ENCODE results near the gene ABR. TPM values are rescaled to one million over a fixed set of nuclear protein-coding genes. Genes with fewer than 3 reads are reported as not detected.

ABR gene
- total and polyA plus RNA-seq, 2 of the 8 experiments (the other 6 are each of a cell fraction or from before 2014, with no cell fraction given): 44.8 to 47.2 TPM

DNA sequence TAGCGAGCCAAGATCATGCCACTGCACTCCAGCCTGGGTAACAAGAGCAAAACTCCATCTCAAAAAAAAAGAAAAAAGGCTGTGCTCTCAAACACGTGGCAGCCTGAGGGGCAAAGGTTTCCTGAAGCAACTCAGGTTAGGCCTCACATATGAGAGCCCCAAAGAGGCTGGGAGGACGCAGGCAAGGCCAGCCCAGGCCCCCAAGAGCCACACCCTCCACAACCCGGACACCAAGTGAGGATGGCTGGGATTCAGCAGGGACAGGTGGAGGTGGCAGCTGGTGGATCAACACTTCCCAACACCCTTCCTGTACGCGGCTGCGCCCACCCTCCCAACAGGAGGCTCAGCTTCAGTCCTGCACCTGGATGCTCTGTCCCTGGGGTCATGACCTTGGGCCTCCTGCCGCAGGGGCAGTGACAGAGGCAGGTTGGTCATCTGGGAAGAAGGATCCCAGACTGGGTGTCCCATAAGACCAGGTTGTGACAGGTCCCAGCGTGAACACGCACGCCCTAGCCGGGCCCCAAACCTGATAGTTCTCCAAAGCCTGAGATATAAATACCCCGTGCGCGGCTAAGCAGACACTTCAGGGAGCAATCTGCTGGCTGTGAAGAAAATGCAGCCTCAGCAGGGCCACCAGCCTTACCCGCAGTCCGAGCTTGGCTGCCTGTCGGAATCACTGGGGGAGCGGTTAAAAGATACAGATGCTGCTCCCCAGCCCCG, 104.7 kb downstream of the ABR start:
- H3K9me3 ChIP-seq (ENCODE audit: insufficient read depth in 2 of 2, low read depth in 1 of 2, low read length in 1 of 2): no peaks in the 10 kb centered on the region
- no peaks in the 10 kb centered on the region; the same call in 1 of the 2 replicates for H3K23me2 ChIP-seq (ENCODE audit: low read depth, low read length)
- H3K14ac ChIP-seq (ENCODE audit: insufficient read length): no peak overlapping the region
- DNase-seq (ENCODE audit: low read depth in 1 of 2, low spot score in 2 of 2): no peak
- H4K5ac ChIP-seq (ENCODE audit: insufficient read length, low read depth, low read length): no peak overlapping the region
- WGBS, 2 experiments (ENCODE audit: extremely low coverage in 1 of 2, insufficient coverage in 1 of 2, insufficient read length in 1 of 2, insufficient replicate concordance in 2 of 2, low coverage in 1 of 2, low lambda C conversion rate in 2 of 2, missing lambda C conversion rate in 1 of 2): 88% methylated on average over 20 of the region's 20 CpGs; no CpG with 5 or more reads in 1 of the 2 experiments
- H3K23ac ChIP-seq (ENCODE audit: insufficient read length): no peak overlapping the region
- no peak overlapping the region for H2AFZ ChIP-seq (ENCODE audit: low read length)
- H4K91ac ChIP-seq (replicated peaks; ENCODE audit: insufficient read length, low read length): no peak overlapping the region
- no peak overlapping the region for H3K4ac ChIP-seq (replicated peaks; ENCODE audit: insufficient read length, low read depth, low read length)
- H4K8ac ChIP-seq (ENCODE audit: extremely low read depth, insufficient read depth, low read length): no peak overlapping the region
- H3K9ac ChIP-seq (replicated peaks in 1 of 4; ENCODE audit: extremely low read depth in 1 of 4, low read depth in 3 of 4, low read length in 3 of 4): no peak overlapping the region
- H3K18ac ChIP-seq (ENCODE audit: extremely low read depth, low read length): no peak overlapping the region
- no peak overlapping the region for H3K27ac ChIP-seq (ENCODE audit: low read depth, low read length)
- no peak overlapping the region for H3K4me3 ChIP-seq (ENCODE audit: extremely low read depth in 1 of 4, insufficient read depth in 2 of 4, low read depth in 3 of 4, low read length in 4 of 4)
- no peak for FAIRE-seq
- H2BK20ac ChIP-seq (ENCODE audit: low read length): no peak overlapping the region
- no peaks in the 10 kb centered on the region for H3K79me2 ChIP-seq (ENCODE audit: control insufficient read depth in 1 of 2, insufficient read depth in 2 of 2, low read length in 2 of 2)
- H2BK5ac ChIP-seq (ENCODE audit: low read depth, low read length): no peak overlapping the region
- H3K27me3 ChIP-seq (replicated peaks in 1 of 4; ENCODE audit: control insufficient read depth in 3 of 4, extremely low read depth in 1 of 4, insufficient read depth in 3 of 4, low read length in 3 of 4): peaks cover 0 to 2% (median 1%) of the 10 kb centered on the region in 4 experiments; a peak in 2 of 7 replicates
- no peak overlapping the region for H3K56ac ChIP-seq (replicated peaks; ENCODE audit: insufficient read length, low read depth, low read length)
- peaks cover 0 to 2% of the 10 kb centered on the region in 2 experiments for H4K20me1 ChIP-seq (replicated peaks in 1 of 2; ENCODE audit: control insufficient read depth in 1 of 2, insufficient read depth in 2 of 2, low read length in 2 of 2)
- no peak overlapping the region for H2AK5ac ChIP-seq (ENCODE audit: low read depth, low read length)
- H2BK15ac ChIP-seq (ENCODE audit: low read length): no peak overlapping the region
- H2BK12ac ChIP-seq (ENCODE audit: low read depth, low read length): no peak overlapping the region
- ChIA-PET CTCF (ENCODE audit: partially characterized antibody) (interaction anchor here (0.6 to 1.6 kb wide), 4 partner anchors 11 to 73 kb away, joined by 3 to 6 read pairs (median 4); no protein-coding TSS in a partner anchor), POLR2A (ENCODE audit: partially characterized antibody) (interaction anchor here (0.8 kb wide), 1 partner anchor 22 kb away, joined by 3 read pairs; no protein-coding TSS in a partner anchor)
- peaks cover 2% of the 10 kb centered on the region; the same call in 1 of the 2 replicates for H3K79me1 ChIP-seq (ENCODE audit: low read depth, low read length)
- H2BK120ac ChIP-seq (replicated peaks; ENCODE audit: low read depth, low read length): no peak overlapping the region
- H3K4me1 ChIP-seq (replicated peaks in 1 of 4; ENCODE audit: control insufficient read depth in 3 of 4, insufficient read depth in 4 of 4, low read length in 3 of 4): peaks cover 0 to 30% (median 17%) of the 10 kb centered on the region in 4 experiments; a peak in 6 of 7 replicates
- no peaks in the 10 kb centered on the region for H3K36me3 ChIP-seq (ENCODE audit: control insufficient read depth in 2 of 4, insufficient read depth in 4 of 4, low read length in 3 of 4)
- H3K4me2 ChIP-seq (ENCODE audit: insufficient read depth in 1 of 2, low read depth in 2 of 2, low read length in 2 of 2): no peak overlapping the region
- TF ChIP-seq SIRT6 (IDR thresholded peaks at IDR 0.05; ENCODE audit: low read length) (no peak), POU5F1 (IDR thresholded peaks at IDR 0.05; ENCODE audit: low read depth, low read length) (no peak), KDM1A (IDR thresholded peaks at IDR 0.05; ENCODE audit: borderline replicate concordance, low read length) (no peak), TAF7 (optimal IDR thresholded peaks at IDR 0.05; ENCODE audit: borderline replicate concordance, low read depth, low read length) (no peak), SUZ12 (IDR thresholded peaks at IDR 0.05; ENCODE audit: low read length) (no peak), EGR1 (IDR thresholded peaks at IDR 0.05; ENCODE audit: borderline replicate concordance, low read depth, low read length) (no peak), SP4 (IDR thresholded peaks at IDR 0.05; ENCODE audit: low read length) (no peak)
